ENCODE results near the gene CZIB.
A peak's percentile ranks its signal among the peaks of the same experiment; 100 is the strongest.
"Not testable (repeated sequence)": the region's sequence is repeated elsewhere in the genome, so short reads cannot be mapped to it uniquely, and the experiment has no call there.

CZIB gene

GRCh38 chr1:53238197-53239155, 18.0 kb upstream of the CZIB start, which contains the start of gene MAGOH:
TSS of gene MAGOH (minus strand) at chr1:53238518. CDS start at chr1:53238448, 70 bp downstream.
- DNase-seq (ENCODE audit: low read depth, low spot score): peak; percentile 80

- no peak for DNase-seq (ENCODE audit: low read depth, low spot score)
Measured at GRCh38 chr1:53237638-53238037, 17.2 kb upstream of the CZIB start.

DNA sequence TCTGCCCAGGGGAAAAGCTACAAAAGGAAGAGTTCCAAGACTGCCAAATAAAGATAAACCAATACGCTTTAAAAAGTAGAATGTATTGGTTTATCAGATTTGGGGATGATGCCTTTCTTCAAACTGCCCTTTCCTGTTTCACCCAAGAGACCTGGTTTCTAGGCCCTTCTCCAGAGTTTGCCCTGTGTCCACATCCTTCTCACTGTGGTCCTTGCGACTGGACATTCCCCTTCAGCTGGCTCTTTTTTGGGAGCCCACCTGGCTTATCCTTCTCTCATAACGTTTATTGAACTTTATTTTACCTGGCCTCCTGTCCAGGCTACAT, 490 bp upstream of the CZIB start:
- DNase-seq (ENCODE audit: low read depth, low spot score): no peak

GRCh38 chr1:53219711-53220110, 723 bp downstream of the CZIB start:
- DNase-seq (ENCODE audit: low read depth, low spot score): no peak

GRCh38 chr1:53218201-53218600, 2.2 kb downstream of the CZIB start:
- no peak for DNase-seq (ENCODE audit: low read depth, low spot score)

GRCh38 chr1:53214376-53214940, 6.0 kb downstream of the CZIB start:
- DNase-seq (ENCODE audit: low read depth, low spot score): no peak

DNA sequence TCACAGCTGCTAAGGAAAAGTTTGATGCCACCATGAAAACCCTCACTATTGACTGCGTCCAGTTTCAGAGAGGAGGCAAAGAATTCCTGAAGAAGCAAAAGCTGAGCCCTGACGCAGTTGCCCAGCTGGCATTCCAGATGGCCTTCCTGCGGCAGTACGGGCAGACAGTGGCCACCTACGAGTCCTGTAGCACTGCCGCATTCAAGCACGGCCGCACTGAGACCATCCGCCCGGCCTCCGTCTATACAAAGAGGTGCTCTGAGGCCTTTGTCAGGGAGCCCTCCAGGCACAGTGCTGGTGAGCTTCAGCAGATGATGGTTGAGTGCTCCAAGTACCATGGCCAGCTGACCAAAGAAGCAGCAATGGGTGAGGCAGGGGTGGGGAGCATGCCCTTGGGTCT, 9.5 kb downstream of the CZIB start:
- no peak for DNase-seq (ENCODE audit: low read depth, low spot score)

DNA sequence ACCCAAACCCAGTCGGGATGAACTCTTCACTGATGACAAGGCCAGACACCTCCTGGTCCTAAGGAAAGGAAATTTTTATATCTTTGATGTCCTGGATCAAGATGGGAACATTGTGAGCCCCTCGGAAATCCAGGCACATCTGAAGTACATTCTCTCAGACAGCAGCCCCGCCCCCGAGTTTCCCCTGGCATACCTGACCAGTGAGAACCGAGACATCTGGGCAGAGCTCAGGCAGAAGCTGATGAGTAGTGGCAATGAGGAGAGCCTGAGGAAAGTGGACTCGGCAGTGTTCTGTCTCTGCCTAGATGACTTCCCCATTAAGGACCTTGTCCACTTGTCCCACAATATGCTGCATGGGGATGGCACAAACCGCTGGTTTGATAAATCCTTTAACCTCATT, 10.1 kb downstream of the CZIB start:
- DNase-seq (ENCODE audit: low read depth, low spot score): no peak

- DNase-seq (ENCODE audit: low read depth, low spot score): no peak
Measured at GRCh38 chr1:53207726-53208125, 12.7 kb downstream of the CZIB start.

DNA sequence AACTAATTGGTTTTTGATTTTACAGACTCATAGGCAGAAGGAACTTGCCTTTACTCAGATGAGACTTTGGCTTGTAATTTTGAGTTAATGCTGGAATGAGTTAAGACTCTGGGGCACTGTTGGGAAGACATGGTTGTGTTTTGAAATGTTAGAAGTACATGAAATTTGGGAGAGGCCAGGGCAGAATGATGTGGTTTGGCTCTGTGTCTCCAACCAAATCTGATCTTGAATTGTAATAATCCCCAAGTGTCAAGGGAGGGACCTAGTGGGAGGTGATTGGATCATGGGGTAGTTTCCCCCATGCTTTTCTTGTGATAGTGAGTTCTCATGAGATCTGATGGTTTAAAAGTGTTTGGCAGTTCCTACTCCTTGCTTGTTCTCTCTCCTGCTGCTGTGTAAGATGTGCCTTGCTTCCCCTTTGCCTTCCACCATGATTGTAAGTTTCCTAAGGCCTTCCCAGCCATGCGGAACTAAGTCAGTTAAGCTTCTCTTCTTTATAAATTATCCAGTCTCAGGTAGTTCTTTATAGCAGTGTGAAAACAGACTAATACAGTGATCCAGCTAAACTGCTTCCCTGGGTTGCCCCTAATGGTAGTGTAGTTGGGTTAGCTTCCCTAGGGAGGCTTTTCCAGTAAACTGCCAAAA, 13.6 kb downstream of the CZIB start:
- no peak for DNase-seq (ENCODE audit: low read depth, low spot score)

- DNase-seq (ENCODE audit: low read depth, low spot score): not testable (repeated sequence)
Measured at GRCh38 chr1:53206083-53206685, 14.2 kb downstream of the CZIB start.

DNA sequence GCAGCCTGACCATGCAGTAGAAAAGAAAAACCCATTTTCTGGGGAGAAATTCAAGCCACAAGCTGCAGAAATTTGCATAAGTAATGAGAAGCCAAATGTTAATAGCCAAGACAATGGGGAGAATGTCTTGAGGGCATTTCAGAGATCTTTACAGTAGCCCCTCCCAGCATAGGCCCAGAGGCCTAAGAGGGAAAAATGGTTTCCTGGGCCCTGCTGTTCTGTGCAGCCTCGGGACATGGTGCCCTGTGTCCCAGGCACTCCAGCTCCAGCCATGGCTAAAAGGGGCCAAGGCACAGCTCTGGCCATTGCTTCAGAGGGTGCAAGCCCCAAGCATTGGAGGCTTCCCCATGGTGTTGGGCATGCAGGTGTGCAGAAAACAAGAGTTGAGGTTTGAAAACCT, 14.9 kb downstream of the CZIB start:
- DNase-seq (ENCODE audit: low read depth, low spot score): not testable (repeated sequence)

- DNase-seq (ENCODE audit: low read depth, low spot score): no peak
Measured at GRCh38 chr1:53203466-53203865, 17.0 kb downstream of the CZIB start.

DNA sequence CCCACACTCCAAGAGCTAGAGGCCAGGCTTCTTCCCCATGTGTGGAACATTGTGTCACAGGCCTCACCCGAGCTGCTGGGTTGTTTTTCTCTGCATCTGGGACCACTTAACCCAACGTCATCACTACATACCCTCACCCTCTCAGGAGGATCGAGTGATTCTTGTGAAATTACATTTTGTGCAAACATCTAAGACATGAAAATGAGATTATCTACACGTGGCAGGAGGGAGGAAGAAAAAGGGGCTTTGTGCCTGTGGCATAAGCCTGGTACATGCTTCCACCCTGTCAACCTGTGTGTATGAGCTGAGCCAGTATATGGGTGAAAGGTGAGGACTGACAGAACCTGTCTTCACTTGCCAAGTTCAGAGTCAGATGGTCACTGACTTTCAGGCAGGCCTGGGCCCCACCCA, 22.2 kb downstream of the CZIB start:
- DNase-seq (ENCODE audit: low read depth, low spot score): no peak

DNA sequence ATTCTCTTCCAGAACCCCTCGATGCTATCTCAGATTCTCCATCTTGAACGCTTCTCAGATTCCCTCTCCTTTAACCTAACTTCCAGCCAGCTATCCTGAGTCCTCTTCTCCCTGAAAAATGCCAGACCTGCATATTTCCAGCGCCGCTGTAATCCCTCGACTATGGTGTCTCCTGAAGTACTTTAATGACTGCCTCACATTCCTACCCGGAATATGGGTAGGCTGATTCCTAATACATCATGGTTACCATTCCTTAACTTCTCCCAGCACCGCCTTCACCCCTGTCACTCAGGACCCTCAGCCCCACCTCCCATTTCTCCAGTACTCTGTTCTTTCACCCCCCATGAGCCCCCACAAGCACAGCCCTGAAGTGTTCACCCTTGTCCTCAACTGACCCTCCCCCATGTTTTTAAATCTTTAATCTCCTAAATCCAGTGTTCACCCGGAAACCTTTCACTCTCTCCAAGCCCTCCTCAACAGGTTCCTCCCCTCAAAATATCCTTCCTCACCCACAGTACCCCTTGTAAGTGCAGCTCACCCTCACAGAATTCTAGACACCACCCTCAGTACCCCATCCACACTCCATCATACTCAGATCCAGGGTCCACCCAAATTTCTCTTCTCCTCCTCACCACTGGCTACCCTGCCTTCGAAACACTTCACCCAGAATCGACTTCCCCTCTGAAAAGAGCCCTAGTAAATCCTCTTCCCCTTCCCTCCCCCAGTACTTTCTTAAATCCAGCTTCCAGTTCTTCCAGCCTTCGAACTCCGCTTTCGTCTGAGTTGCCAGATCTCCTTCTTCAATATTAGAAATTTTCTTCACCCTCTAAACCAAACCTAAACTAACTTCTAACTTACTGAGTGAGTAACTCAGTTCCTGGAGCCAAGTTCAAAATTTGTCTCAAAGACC, 22.9 kb downstream of the CZIB start:
- no peak for DNase-seq (ENCODE audit: low read depth, low spot score)

GRCh38 chr1:53196485-53197290, 23.7 kb downstream of the CZIB start, which contains the start of gene CPT2:
TSS of gene CPT2 (plus strand) at chr1:53196824. CDS start at chr1:53196944, 120 bp downstream.
- peak; percentile 68 for DNase-seq (ENCODE audit: low read depth, low spot score)

GRCh38 chr1:53196017-53196484, 24.4 kb downstream of the CZIB start:
- no peak for DNase-seq (ENCODE audit: low read depth, low spot score)

GRCh38 chr1:53195246-53196016, 25.0 kb downstream of the CZIB start:
- DNase-seq (ENCODE audit: low read depth, low spot score): no peak

DNA sequence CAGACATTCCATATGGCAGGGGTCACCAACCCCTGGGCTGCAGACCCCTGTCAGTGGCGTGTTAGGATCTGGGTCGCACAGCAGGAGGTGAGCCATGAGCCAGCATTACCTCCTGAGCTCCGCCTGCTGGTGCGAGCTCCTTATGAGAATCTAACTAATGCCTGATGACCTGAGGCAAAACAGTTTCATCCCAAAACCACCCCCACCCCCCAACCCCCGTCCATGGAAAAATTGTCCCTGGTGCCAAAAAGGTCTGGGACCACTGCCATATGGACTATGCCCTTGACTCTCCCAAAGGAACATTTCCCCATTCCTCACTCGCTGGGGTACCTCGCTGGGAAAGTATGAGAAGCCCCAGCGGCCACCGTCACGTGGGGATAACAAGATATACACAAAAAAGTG, 30.2 kb downstream of the CZIB start:
- DNase-seq (ENCODE audit: low read depth, low spot score): no peak

All from smooth muscle cell of the brain vasculature (primary cell).